ENCODE results near the gene HOXA4.

HOXA4 gene

DNA sequence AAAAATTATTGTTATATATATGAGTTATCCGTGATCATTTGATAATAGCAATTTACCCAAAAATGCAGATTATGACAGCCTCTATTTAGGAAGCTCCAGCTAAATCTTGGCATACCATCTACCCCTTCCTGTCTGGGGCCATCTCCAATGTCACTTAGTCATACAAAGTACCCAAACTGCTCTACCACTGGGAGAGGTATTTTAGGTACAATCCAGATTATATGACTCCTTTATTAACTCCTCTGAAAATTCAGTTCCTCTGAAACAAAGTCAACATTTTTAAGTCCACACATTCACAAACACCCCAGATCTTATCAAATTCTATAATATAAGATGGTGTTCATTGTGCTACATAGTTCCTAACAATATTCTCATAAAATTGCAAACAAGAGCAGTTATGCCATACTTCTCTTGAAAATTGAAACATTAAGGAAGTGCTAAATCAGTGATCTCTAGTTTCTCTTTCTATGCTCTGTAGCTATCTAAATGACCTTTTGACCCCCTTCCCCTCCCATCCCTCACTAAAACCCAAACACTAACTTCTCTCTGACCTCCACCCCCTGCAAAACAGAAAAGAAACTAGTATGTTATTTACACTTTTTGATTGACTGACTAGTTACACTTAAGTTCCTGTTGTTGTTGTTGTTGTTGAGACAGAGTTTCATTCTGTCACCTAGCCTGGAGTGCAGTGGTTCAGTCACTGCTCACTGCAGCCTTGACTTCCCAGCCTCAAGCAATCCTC is 51.2 kb downstream of the HOXA4 start:
- no peaks in the 10 kb centered on the region for H3K79me2 ChIP-seq (ENCODE audit: control insufficient read depth, low read length)
- H4K20me1 ChIP-seq (ENCODE audit: control insufficient read depth, insufficient read depth, low read depth, low read length), result no peaks in the 10 kb centered on the region
- no peak overlapping the region for H3K4me3 ChIP-seq (ENCODE audit: low read length)
- no peaks in the 10 kb centered on the region for H3K27me3 ChIP-seq (ENCODE audit: control insufficient read depth, low read length)
- H3K36me3 ChIP-seq (ENCODE audit: control insufficient read depth, low read length), result no peaks in the 10 kb centered on the region
- no peaks in the 10 kb centered on the region for H3F3A ChIP-seq (ENCODE audit: control insufficient read depth, insufficient read depth)
- H3K9me3 ChIP-seq (ENCODE audit: control insufficient read depth, insufficient read depth, low read length), result no peaks in the 10 kb centered on the region
- no peaks in the 10 kb centered on the region for H3K4me1 ChIP-seq (ENCODE audit: control insufficient read depth, low read length)
- H3K4me2 ChIP-seq (ENCODE audit: low read length), result no peak overlapping the region
- TF ChIP-seq, protein P1, sequence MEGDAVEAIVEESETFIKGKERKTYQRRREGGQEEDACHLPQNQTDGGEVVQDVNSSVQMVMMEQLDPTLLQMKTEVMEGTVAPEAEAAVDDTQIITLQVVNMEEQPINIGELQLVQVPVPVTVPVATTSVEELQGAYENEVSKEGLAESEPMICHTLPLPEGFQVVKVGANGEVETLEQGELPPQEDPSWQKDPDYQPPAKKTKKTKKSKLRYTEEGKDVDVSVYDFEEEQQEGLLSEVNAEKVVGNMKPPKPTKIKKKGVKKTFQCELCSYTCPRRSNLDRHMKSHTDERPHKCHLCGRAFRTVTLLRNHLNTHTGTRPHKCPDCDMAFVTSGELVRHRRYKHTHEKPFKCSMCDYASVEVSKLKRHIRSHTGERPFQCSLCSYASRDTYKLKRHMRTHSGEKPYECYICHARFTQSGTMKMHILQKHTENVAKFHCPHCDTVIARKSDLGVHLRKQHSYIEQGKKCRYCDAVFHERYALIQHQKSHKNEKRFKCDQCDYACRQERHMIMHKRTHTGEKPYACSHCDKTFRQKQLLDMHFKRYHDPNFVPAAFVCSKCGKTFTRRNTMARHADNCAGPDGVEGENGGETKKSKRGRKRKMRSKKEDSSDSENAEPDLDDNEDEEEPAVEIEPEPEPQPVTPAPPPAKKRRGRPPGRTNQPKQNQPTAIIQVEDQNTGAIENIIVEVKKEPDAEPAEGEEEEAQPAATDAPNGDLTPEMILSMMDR (IDR thresholded peaks at IDR 0.05; ENCODE audit: low read depth, low read length, poor library complexity, severe bottlenecking), result no peak
- no peak for TF ChIP-seq EZH2phosphoT487 (IDR thresholded peaks at IDR 0.05; ENCODE audit: borderline replicate concordance, low read length)
- H3K27ac ChIP-seq (ENCODE audit: low read depth, low read length), result no peak overlapping the region
- H3K9me2 ChIP-seq (replicated peaks; ENCODE audit: control insufficient read depth, low read length), result no peaks in the 10 kb centered on the region

DNA sequence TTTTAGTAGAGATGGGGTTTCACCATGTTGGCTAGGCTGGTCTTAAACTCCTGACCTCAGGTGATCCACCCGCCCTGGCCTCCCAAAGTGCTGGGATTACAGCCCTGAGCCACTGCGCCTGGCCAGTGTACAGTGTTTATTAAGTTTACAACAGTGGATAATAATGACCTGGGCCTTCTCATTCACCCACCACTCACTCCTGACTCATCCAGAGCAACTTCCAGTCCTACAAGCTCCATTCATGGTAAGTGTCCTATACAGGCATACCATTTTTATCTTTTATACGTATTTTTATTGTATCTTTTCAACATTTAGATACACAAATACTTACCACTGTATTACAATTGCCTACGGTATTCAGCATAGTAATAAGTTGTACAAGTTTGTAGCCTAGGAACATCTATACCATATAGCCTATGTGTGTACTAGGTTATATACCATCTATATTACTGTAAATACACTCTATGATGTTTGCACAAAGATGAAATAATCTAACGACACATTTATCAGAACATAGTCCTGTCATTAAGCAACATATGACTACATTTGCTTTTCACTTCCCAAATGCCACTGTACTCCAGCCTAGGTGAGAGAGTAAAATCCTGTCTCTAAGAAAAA is 51.8 kb downstream of the HOXA4 start:
- Histone ChIP-seq H3F3A (ENCODE audit: control insufficient read depth, insufficient read depth) (no peaks in the 10 kb centered on the region), H3K27ac (ENCODE audit: low read depth, low read length) (no peak overlapping the region), H3K9me2 (replicated peaks; ENCODE audit: control insufficient read depth, low read length) (no peaks in the 10 kb centered on the region), H3K4me2 (ENCODE audit: low read length) (no peak overlapping the region), H3K27me3 (ENCODE audit: control insufficient read depth, low read length) (no peaks in the 10 kb centered on the region), H3K4me1 (ENCODE audit: control insufficient read depth, low read length) (no peaks in the 10 kb centered on the region), H3K4me3 (ENCODE audit: low read length) (no peak overlapping the region), H3K36me3 (ENCODE audit: control insufficient read depth, low read length) (no peaks in the 10 kb centered on the region), H3K9me3 (ENCODE audit: control insufficient read depth, insufficient read depth, low read length) (no peaks in the 10 kb centered on the region), H4K20me1 (ENCODE audit: control insufficient read depth, insufficient read depth, low read depth, low read length) (no peaks in the 10 kb centered on the region), H3K79me2 (ENCODE audit: control insufficient read depth, low read length) (no peaks in the 10 kb centered on the region)
- TF ChIP-seq, protein P1 (IDR thresholded peaks at IDR 0.05; ENCODE audit: low read depth, low read length, poor library complexity, severe bottlenecking), result no peak
- TF ChIP-seq EZH2phosphoT487 (IDR thresholded peaks at IDR 0.05; ENCODE audit: borderline replicate concordance, low read length), result no peak

Data from DOHH2 (cell line).